Gastroesophageal sphincter (tissue), 4 donors: ENCODE results near the gene RNF7. TPM values are rescaled to one million over a fixed set of nuclear protein-coding genes. Genes with fewer than 3 reads are reported as not detected.

Source experiments
- ATAC-seq: fragments of 150-250 bp; one replicate; pipeline ENCODE4 v1.9.1; 2016; ENCODE audit warnings: mild to moderate bottlenecking, moderate library complexity
- H3K27ac ChIP-seq, 4 donors: fragments of 200-600 bp; sonication (generic) in 3 of 4; 1 replicate in 3 of 4; 2 replicates in 1 of 4; pipeline ENCODE4 v1.5.1; 2016 to 2019
- H3K27me3 ChIP-seq: fragments of 200-600 bp; sonication (generic); one replicate; pipeline ENCODE4 v1.5.1; 2019
- H3K36me3 ChIP-seq, 2 donors: fragments of 200-600 bp; sonication (generic); one replicate each; pipeline ENCODE4 v1.5.1; 2019; ENCODE audit warnings: control low read depth in 1 of 2
- H3K4me1 ChIP-seq, 3 donors: fragments of 200-600 bp; sonication (generic); 1 replicate in 2 of 3; 2 replicates in 1 of 3; pipeline ENCODE4 v1.5.1; 2016 to 2019; ENCODE audit warnings: control low read depth in 2 of 3
- H3K4me3 ChIP-seq, 2 donors: fragments of 200-600 bp; sonication (generic); one replicate each; pipeline ENCODE4 v1.5.1; 2019; ENCODE audit warnings: mild to moderate bottlenecking in 1 of 2, moderate library complexity in 1 of 2
- H3K9me3 ChIP-seq, 3 donors: fragments of 200-600 bp; sonication (generic); one replicate each; pipeline ENCODE4 v1.5.1; 2017 to 2019; ENCODE audit warnings: control low read depth in 2 of 3
- EP300 ChIP-seq: sonication (generic); formaldehyde crosslinking; IDR thresholded peaks from one replicate; pipeline ENCODE4 v1.6.1; 2017; ENCODE audit warnings: antibody characterized with exemption, mild to moderate bottlenecking
- POLR2A ChIP-seq, 2 donors: fragments of 450-650 bp; IDR thresholded peaks; one replicate each; pipeline ENCODE4 v1.6.1; 2017; ENCODE audit warnings: antibody characterized with exemption in 2 of 2, mild to moderate bottlenecking in 2 of 2, moderate library complexity in 1 of 2
- POLR2AphosphoS5 ChIP-seq: sonication (generic); formaldehyde crosslinking; IDR thresholded peaks from one replicate; pipeline ENCODE4 v1.6.1; 2017; ENCODE audit warnings: antibody characterized with exemption
- WGBS, 2 donors: methylation state at CpG; one replicate each; pipeline ENCODE4 v1.1.5; 2018; ENCODE audit warnings: low coverage in 1 of 2; 5-methylcytosine and 5-hydroxymethylcytosine counted together
- total RNA-seq, 4 donors: library from RNA; depleted of rRNA; stranded (reverse); fragments of >200 nt; gene quantifications; one replicate each; pipeline ENCODE4 v1.1.0, GENCODE V29; 2016
- TF ChIP-seq, protein P1 (sequence below), 4 experiments: fragments of 200-600 bp in 2 of 4; fragments of 450-650 bp in 2 of 4; sonication (generic) in 1 of 4; IDR thresholded peaks; one replicate each; pipeline ENCODE4 v1.5.1; 2017 to 2019; ENCODE audit warnings: antibody characterized with exemption in 4 of 4, mild to moderate bottlenecking in 2 of 4, moderate library complexity in 2 of 4

The RNF7 gene
- total RNA-seq, 4 donors from 2014 or later = 73.0 to 133 (median 87.7) TPM

DNA sequence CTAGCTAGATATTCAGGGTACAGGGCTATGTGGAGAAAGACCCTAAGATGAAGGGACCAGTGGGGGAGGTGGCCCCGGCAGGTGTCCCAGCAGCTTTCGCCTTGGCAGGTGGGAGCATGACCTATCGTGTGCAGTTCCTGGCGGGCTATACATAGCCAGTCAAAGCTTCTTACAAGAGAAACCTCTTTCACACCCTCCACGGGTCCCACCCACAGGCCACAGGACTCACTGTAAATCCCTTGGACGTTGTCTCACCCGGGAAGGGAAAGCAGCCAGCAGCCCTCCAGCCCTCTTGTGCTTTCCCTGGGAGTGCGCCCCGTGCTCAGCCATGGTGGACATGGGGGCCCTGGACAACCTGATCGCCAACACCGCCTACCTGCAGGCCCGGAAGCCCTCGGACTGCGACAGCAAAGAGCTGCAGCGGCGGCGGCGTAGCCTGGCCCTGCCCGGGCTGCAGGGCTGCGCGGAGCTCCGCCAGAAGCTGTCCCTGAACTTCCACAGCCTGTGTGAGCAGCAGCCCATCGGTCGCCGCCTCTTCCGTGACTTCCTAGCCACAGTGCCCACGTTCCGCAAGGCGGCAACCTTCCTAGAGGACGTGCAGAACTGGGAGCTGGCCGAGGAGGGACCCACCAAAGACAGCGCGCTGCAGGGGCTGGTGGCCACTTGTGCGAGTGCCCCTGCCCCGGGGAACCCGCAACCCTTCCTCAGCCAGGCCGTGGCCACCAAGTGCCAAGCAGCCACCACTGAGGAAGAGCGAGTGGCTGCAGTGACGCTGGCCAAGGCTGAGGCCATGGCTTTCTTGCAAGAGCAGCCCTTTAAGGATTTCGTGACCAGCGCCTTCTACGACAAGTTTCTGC, 40.1 kb downstream of the RNF7 start:
- no peaks in the 10 kb centered on the region for H3K27me3 ChIP-seq
- TF ChIP-seq POLR2AphosphoS5 = no peak
- TF ChIP-seq POLR2A (IDR thresholded peaks at IDR 0.05) = no peak
- no peak for TF ChIP-seq EP300
- TF ChIP-seq, protein P1, sequence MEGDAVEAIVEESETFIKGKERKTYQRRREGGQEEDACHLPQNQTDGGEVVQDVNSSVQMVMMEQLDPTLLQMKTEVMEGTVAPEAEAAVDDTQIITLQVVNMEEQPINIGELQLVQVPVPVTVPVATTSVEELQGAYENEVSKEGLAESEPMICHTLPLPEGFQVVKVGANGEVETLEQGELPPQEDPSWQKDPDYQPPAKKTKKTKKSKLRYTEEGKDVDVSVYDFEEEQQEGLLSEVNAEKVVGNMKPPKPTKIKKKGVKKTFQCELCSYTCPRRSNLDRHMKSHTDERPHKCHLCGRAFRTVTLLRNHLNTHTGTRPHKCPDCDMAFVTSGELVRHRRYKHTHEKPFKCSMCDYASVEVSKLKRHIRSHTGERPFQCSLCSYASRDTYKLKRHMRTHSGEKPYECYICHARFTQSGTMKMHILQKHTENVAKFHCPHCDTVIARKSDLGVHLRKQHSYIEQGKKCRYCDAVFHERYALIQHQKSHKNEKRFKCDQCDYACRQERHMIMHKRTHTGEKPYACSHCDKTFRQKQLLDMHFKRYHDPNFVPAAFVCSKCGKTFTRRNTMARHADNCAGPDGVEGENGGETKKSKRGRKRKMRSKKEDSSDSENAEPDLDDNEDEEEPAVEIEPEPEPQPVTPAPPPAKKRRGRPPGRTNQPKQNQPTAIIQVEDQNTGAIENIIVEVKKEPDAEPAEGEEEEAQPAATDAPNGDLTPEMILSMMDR (IDR thresholded peaks at IDR 0.05) = no peak
- H3K4me3 ChIP-seq = no peak overlapping the region
- H3K27ac ChIP-seq = no peak overlapping the region
- ATAC-seq = no peak
- H3K9me3 ChIP-seq = no peaks in the 10 kb centered on the region
- H3K36me3 ChIP-seq = no peaks in the 10 kb centered on the region
- 70 to 100% methylated on average over 1 to 2 of the region's 42 CpGs for WGBS, 2 donors
- H3K4me1 ChIP-seq = no peaks in the 10 kb centered on the region

DNA sequence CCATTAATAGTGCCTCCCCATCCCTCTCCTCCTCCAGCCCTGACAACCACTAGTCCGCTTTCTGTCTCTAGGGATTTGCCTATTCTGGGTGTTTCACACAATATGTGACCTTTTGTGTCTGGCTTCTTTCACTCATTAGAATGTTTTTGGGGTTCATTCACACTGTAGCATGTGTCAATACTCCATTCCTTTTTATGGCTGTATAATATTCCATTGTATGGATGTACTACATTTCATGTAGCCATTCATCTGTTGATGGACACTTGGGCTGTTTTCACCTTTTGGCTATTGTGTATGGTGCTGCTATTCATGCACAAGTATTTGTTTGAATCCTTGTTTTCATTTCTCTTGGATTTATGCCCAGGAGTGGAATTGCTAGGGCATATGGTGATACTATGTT, 41.6 kb downstream of the RNF7 start:
- no peak for ATAC-seq
- no peaks in the 10 kb centered on the region for H3K4me1 ChIP-seq
- TF ChIP-seq, protein P1 (IDR thresholded peaks at IDR 0.05) = no peak
- TF ChIP-seq POLR2AphosphoS5 (no peak), POLR2A (IDR thresholded peaks at IDR 0.05) (no peak), EP300 (no peak)
- H3K9me3 ChIP-seq = no peaks in the 10 kb centered on the region
- no peaks in the 10 kb centered on the region for H3K36me3 ChIP-seq
- no peaks in the 10 kb centered on the region for H3K27me3 ChIP-seq
- H3K27ac ChIP-seq = no peak overlapping the region
- WGBS, 2 donors = 82% methylated on average over 1 of the region's 1 CpG; no CpG with 5 or more reads in 1 of the 2 donors
- H3K4me3 ChIP-seq = no peak overlapping the region

DNA sequence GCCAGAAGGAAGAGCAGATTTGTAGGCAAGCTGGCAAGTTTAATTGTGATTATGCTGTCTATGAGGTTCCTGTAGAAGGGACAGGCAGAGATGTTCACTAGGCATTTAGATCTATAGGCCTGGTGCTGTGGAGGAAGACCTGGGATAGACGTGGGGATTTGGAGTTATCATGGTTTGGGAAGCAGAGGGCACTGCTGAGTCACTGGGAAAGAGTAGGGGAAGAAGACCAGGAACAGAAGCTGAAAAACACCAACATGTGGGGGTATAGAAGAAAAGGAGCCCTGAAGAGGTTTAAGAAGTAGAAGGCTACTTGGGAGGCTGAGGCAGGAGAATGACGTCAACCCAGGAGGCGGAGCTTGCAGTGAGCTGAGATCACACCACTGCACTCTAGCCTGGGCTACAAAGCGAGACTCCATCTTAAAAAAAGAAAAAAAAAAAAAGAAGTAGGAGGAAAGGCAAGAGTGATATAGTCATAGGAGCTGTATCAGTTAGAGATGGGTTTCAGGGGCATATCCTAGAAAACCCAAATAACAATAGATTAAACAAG, 44.4 kb downstream of the RNF7 start:
- no peaks in the 10 kb centered on the region for H3K27me3 ChIP-seq
- H3K4me3 ChIP-seq = no peak overlapping the region
- TF ChIP-seq, protein P1 (IDR thresholded peaks at IDR 0.05) = peak in 1 of 4 experiments; percentile 17
- no peak for TF ChIP-seq POLR2A (IDR thresholded peaks at IDR 0.05)
- no peak for TF ChIP-seq POLR2AphosphoS5
- TF ChIP-seq EP300 = no peak
- WGBS, 2 donors = 39 to 41% methylated on average over 3 to 4 of the region's 4 CpGs
- H3K9me3 ChIP-seq = no peaks in the 10 kb centered on the region
- no peaks in the 10 kb centered on the region for H3K4me1 ChIP-seq
- no peaks in the 10 kb centered on the region for H3K36me3 ChIP-seq
- no peak for ATAC-seq
- H3K27ac ChIP-seq = no peak overlapping the region

DNA sequence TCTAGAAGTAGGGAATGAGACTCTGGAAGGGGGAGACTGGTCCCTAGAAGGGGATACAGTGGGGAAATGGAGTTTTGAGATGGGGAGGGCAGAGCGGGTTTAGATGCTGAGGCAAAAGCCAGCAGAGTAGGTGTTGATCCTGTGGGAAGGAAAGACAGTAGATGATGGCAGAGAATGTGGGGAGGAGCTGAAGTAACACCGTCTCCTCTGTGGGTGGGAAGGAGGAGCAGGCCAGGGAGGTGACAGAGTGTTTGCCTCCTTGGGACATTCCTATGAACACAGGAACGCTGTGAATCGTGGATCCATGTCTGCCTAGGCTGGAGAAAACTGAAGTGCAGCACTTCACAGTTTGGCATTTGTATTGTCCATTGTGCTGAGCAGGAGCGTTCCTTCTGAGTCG, 45.5 kb downstream of the RNF7 start:
- Histone ChIP-seq H3K4me3 (no peak overlapping the region), H3K9me3 (no peaks in the 10 kb centered on the region), H3K4me1 (no peaks in the 10 kb centered on the region), H3K27me3 (no peaks in the 10 kb centered on the region), H3K27ac (no peak overlapping the region), H3K36me3 (no peaks in the 10 kb centered on the region)
- ATAC-seq = no peak
- TF ChIP-seq POLR2A (IDR thresholded peaks at IDR 0.05) (no peak), EP300 (no peak), POLR2AphosphoS5 (no peak)
- TF ChIP-seq, protein P1 (IDR thresholded peaks at IDR 0.05) = no peak
- WGBS, 2 donors = 66 to 88% methylated on average over 4 of the region's 6 CpGs

DNA sequence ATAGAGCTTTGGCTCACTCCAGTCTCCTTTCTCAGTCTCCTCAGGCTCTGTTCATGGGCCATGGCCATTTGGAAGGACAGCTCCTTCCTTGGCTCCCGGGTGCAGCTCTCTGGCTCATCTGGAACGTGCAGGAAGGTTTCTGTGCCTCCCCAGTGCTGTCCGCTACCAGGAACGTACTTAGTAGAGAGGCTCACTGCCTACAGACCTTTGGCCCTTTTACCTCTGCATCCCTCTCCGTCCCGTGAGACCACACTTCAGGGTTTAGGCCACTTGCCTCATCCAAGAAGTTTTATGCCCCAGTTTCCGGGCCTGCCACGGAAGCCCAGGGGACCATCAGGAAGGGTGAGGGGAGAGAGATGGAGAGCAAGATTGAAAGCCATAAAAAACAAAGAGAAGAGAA, 46.0 kb downstream of the RNF7 start:
- no peak for ATAC-seq
- TF ChIP-seq POLR2A (IDR thresholded peaks at IDR 0.05) (no peak), EP300 (no peak), POLR2AphosphoS5 (no peak)
- TF ChIP-seq, protein P1 (IDR thresholded peaks at IDR 0.05) = no peak
- H3K27ac ChIP-seq = no peak overlapping the region

More for the DNA sequence above, 46.0 kb downstream of the RNF7 start:
- no peak overlapping the region for H3K4me3 ChIP-seq
- H3K36me3 ChIP-seq = no peaks in the 10 kb centered on the region
- no peaks in the 10 kb centered on the region for H3K27me3 ChIP-seq
- WGBS, 2 donors = 80 to 81% methylated on average over 2 to 3 of the region's 8 CpGs
- H3K9me3 ChIP-seq = no peaks in the 10 kb centered on the region
- no peaks in the 10 kb centered on the region for H3K4me1 ChIP-seq
